ENCODE results near the gene MYOG.

The MYOG gene

GRCh38 chr1:203046984-203047630 is 38.7 kb downstream of the MYOG start:
- no peak for DNase-seq (ENCODE audit: low read depth)

GRCh38 chr1:203045821-203046594 is 39.8 kb downstream of the MYOG start:
- DNase-seq (ENCODE audit: low read depth): no peak

- DNase-seq (ENCODE audit: low read depth): no peak
Measured at GRCh38 chr1:203045336-203045735, 40.5 kb downstream of the MYOG start.

- no peak for DNase-seq (ENCODE audit: low read depth)
Measured at GRCh38 chr1:203044546-203045250, 41.1 kb downstream of the MYOG start.

- no peak for DNase-seq (ENCODE audit: low read depth)
Measured at GRCh38 chr1:203043830-203044545, 41.8 kb downstream of the MYOG start.

GRCh38 chr1:203041351-203041932 is 44.4 kb downstream of the MYOG start:
- no peak for DNase-seq (ENCODE audit: low read depth)

- DNase-seq (ENCODE audit: low read depth): no peak
Measured at GRCh38 chr1:203040513-203041275, 45.1 kb downstream of the MYOG start.

- DNase-seq (ENCODE audit: low read depth): no peak
Measured at GRCh38 chr1:203039609-203040512, 46.0 kb downstream of the MYOG start.

- DNase-seq (ENCODE audit: low read depth): peak; percentile 44
Measured at GRCh38 chr1:203038891-203039608, 46.8 kb downstream of the MYOG start.

GRCh38 chr1:203038217-203038741 is 47.5 kb downstream of the MYOG start:
- no peak for DNase-seq (ENCODE audit: low read depth)

GRCh38 chr1:203037509-203038190 is 48.2 kb downstream of the MYOG start:
- DNase-seq (ENCODE audit: low read depth): no peak

GRCh38 chr1:203036537-203036936 is 49.3 kb downstream of the MYOG start:
- DNase-seq (ENCODE audit: low read depth): no peak

GRCh38 chr1:203036135-203036534 is 49.7 kb downstream of the MYOG start:
- no peak for DNase-seq (ENCODE audit: low read depth)

GRCh38 chr1:203035111-203036000 is 50.5 kb downstream of the MYOG start:
- DNase-seq (ENCODE audit: low read depth): no peak

GRCh38 chr1:203034422-203035110 is 51.2 kb downstream of the MYOG start:
- DNase-seq (ENCODE audit: low read depth): no peak

GRCh38 chr1:203033917-203034316 is 51.9 kb downstream of the MYOG start:
- DNase-seq (ENCODE audit: low read depth): no peak

GRCh38 chr1:203033287-203033686 is 52.5 kb downstream of the MYOG start:
- DNase-seq (ENCODE audit: low read depth): no peak

All from T follicular helper cell (primary cell).